GM12878 (cell line): ENCODE data around the gene GPR146. TPM values are rescaled to one million over a fixed set of nuclear protein-coding genes. Genes with fewer than 3 reads are reported as not detected.
A peak's percentile ranks its signal among the peaks of the same experiment; 100 is the strongest.

Source experiments
- ATAC-seq: fragments of 200-7000 bp; cut with Tn5 transposase; 3 replicates; pipeline ENCODE4 v1.9.1; 2020; ENCODE audit warnings: mild to moderate bottlenecking, moderate library complexity
- BruUV-seq: library from RNA; stranded (reverse); fragments of 400-500 nt; replicated peaks from 2 replicates; lab custom pipeline; 2021; lab: Mats Ljungman, UMichigan
- CTCF ChIA-PET: fragments of 300-600 bp; sonication (Branson Sonifier 250); formaldehyde crosslinking; extraction: SDS; loops from one replicate; lab custom pipeline; 2021; ENCODE audit warnings: inconsistent platforms; lab: Yijun Ruan, JAX
- POLR2A ChIA-PET: fragments of 350-600 bp; formaldehyde crosslinking; extraction: SDS; loops from one replicate; lab custom pipeline; 2021; ENCODE audit warnings: inconsistent platforms; lab: Charles Lee
- RAD21 ChIA-PET: fragments of 300-600 bp; sonication (Branson Sonifier 250); formaldehyde crosslinking; loops from one replicate; lab custom pipeline; 2023; ENCODE audit warnings: antibody characterized with exemption; ENCODE audit not compliant: unreplicated experiment; lab: Charles Lee
- SMC1A ChIA-PET: fragments of 300-600 bp; sonication (Branson Sonifier 250); formaldehyde crosslinking; loops from one replicate; lab custom pipeline; 2023; ENCODE audit not compliant: unreplicated experiment, uncharacterized antibody; lab: Charles Lee
- DNase-seq: peaks from one replicate; pipeline ENCODE4 v3.0.0-alpha.2; 2011; ENCODE audit warnings: low read depth, low spot score
- FAIRE-seq: peaks from 3 replicates; lab custom pipeline; 2011; peaks lifted over from hg19 to GRCh38; lab: Jason Lieb, UNC
- H2AFZ ChIP-seq: 2 replicates; pipeline ENCODE4 v1.6.0; 2011; ENCODE audit warnings: low read depth, low read length, control low read depth; ENCODE audit not compliant: control insufficient read depth
- H3K27ac ChIP-seq: 2 replicates; pipeline ENCODE4 v1.5.1; 2011; ENCODE audit warnings: control low read depth; ENCODE audit not compliant: control insufficient read depth, insufficient read depth
- H3K27me3 ChIP-seq, 2 experiments: replicated peaks in 1 of 2; 2 replicates each; pipeline versions ENCODE4 v1.6.0 to v1.6.1; 2011; ENCODE audit warnings: low read length in 1 of 2; ENCODE audit not compliant: control insufficient read depth in 2 of 2, insufficient read depth in 2 of 2
- H3K36me3 ChIP-seq, 2 experiments: 2 replicates each; pipeline ENCODE4 v1.5.1; 2011; ENCODE audit warnings: low read length in 1 of 2; ENCODE audit not compliant: control insufficient read depth in 2 of 2, insufficient read depth in 2 of 2
- H3K4me1 ChIP-seq: 2 replicates; pipeline ENCODE4 v1.6.1; 2011; ENCODE audit warnings: mild to moderate bottlenecking, low read length, moderate library complexity, mixed read lengths; ENCODE audit not compliant: control insufficient read depth, insufficient read depth
- H3K4me2 ChIP-seq: 2 replicates; pipeline ENCODE4 v1.6.0; 2011; ENCODE audit warnings: control low read depth; ENCODE audit not compliant: control insufficient read depth, insufficient read depth
- H3K4me3 ChIP-seq: fragments of 200-600 bp; sonication (generic); 2 replicates; pipeline ENCODE4 v1.5.1; 2016
- H3K79me2 ChIP-seq: 2 replicates; pipeline ENCODE4 v1.6.0; 2011; ENCODE audit warnings: low read length; ENCODE audit not compliant: control insufficient read depth, insufficient read depth
- H3K9ac ChIP-seq: 2 replicates; pipeline ENCODE4 v1.8.0; 2011; ENCODE audit warnings: low read length, control low read depth, mixed read lengths; ENCODE audit not compliant: control insufficient read depth, insufficient read depth
- H3K9me3 ChIP-seq: replicated peaks from 3 replicates; pipeline ENCODE4 v1.5.1; 2011; ENCODE audit warnings: mild to moderate bottlenecking, low read length; ENCODE audit not compliant: control insufficient read depth, insufficient read depth
- H4K20me1 ChIP-seq: 2 replicates; pipeline ENCODE4 v1.6.0; 2011; ENCODE audit not compliant: control insufficient read depth, insufficient read depth
- EED ChIP-seq: sonication (generic); IDR thresholded peaks from 2 replicates; pipeline ENCODE4 v1.6.1; 2016; ENCODE audit warnings: antibody characterized with exemption, low read depth
- JUND ChIP-seq: IDR thresholded peaks from 2 replicates; pipeline ENCODE4 v1.6.1; 2012; ENCODE audit warnings: low read depth, mild to moderate bottlenecking, low read length, improper control_type of control experiment, moderate library complexity
- KLF5 ChIP-seq: fragments of 450-650 bp; IDR thresholded peaks from 2 replicates; pipeline ENCODE4 v1.6.1; 2014; ENCODE audit warnings: mild to moderate bottlenecking; ENCODE audit not compliant: partially characterized antibody
- LARP7 ChIP-seq: fragments of 450-650 bp; IDR thresholded peaks from 2 replicates; pipeline ENCODE4 v1.6.1; 2017; ENCODE audit warnings: mild to moderate bottlenecking
- MEF2B ChIP-seq: fragments of 450-650 bp; IDR thresholded peaks from 2 replicates; pipeline ENCODE4 v1.6.1; 2018; ENCODE audit warnings: mild to moderate bottlenecking, moderate library complexity; ENCODE audit not compliant: partially characterized antibody, poor library complexity, severe bottlenecking
- NFIC ChIP-seq: IDR thresholded peaks from 2 replicates; pipeline ENCODE4 v1.6.1; 2012; ENCODE audit warnings: low read depth, mild to moderate bottlenecking, inconsistent platforms, low read length, moderate library complexity
- PML ChIP-seq: IDR thresholded peaks from 2 replicates; pipeline ENCODE4 v1.6.1; 2012; ENCODE audit warnings: low read length, inconsistent platforms
- POLR2A ChIP-seq: IDR thresholded peaks from 2 replicates; pipeline ENCODE4 v1.6.1; 2011; ENCODE audit warnings: low read depth, mild to moderate bottlenecking, low read length
- POLR2AphosphoS2 ChIP-seq: IDR thresholded peaks from 2 replicates; pipeline ENCODE4 v1.6.1; 2011; ENCODE audit warnings: low read depth, mild to moderate bottlenecking, low read length, improper control_type of control experiment, moderate library complexity
- POLR2AphosphoS5 ChIP-seq: IDR thresholded peaks from 2 replicates; pipeline ENCODE4 v1.6.1; 2011; ENCODE audit warnings: mild to moderate bottlenecking, low read length, inconsistent platforms
- RBBP5 ChIP-seq: fragments of 200-600 bp; sonication (generic); conservative IDR thresholded peaks from 2 replicates; pipeline ENCODE4 v1.6.1; 2016
- SREBF2 ChIP-seq: IDR thresholded peaks from 2 replicates; pipeline ENCODE4 v1.6.1; 2012; ENCODE audit warnings: mild to moderate bottlenecking, low read length
- SUZ12 ChIP-seq: fragments of 200-600 bp; sonication (generic); IDR thresholded peaks from one replicate; pipeline ENCODE4 v1.6.1; 2018; ENCODE audit warnings: antibody characterized with exemption, mild to moderate bottlenecking; ENCODE audit not compliant: unreplicated experiment
- TBL1XR1 ChIP-seq: IDR thresholded peaks from 2 replicates; pipeline ENCODE4 v1.6.1; 2012; ENCODE audit warnings: low read depth, low read length, improper control_type of control experiment
- ZNF207 ChIP-seq: fragments of 450-650 bp; IDR thresholded peaks from 2 replicates; pipeline ENCODE4 v1.6.1; 2014; ENCODE audit warnings: antibody characterized with exemption, mild to moderate bottlenecking, borderline replicate concordance
- WGBS: methylation state at CpG from one replicate; pipeline ENCODE4 v1.1.6; 2016; ENCODE audit warnings: low lambda C conversion rate; ENCODE audit not compliant: insufficient replicate concordance, insufficient coverage; ENCODE audit errors: missing lambda C conversion rate; 5-methylcytosine and 5-hydroxymethylcytosine counted together
- in situ Hi-C: fragments of 300-500 bp; cut with MboI; formaldehyde crosslinking; loops from 9 replicates; pipeline ENCODE4 v1.14.3; 2018; ENCODE audit warnings: mixed read lengths
- intact Hi-C: fragments of 100-400 bp; cut with micrococcal nuclease; formaldehyde crosslinking; loops from one replicate; pipeline ENCODE4 v1.14.2; 2022; ENCODE audit not compliant: unreplicated experiment
- polyA plus RNA-seq, 11 experiments: library from polyadenylated mRNA; depleted of rRNA in 4 of 11; unstranded in 6 of 11; stranded (reverse) in 5 of 11; fragments of >200 nt; fragmentation: Nextera tagmentation in 4 of 11; fragmentation: Illumina TruSeq in 1 of 11; extraction: Ambion mirVana in 4 of 11; extraction: Trizol in 1 of 11; gene quantifications; 1 replicate in 1 of 11; 2 replicates in 10 of 11; pipeline versions ENCODE4 v1.2.1 to v1.2.3, GENCODE V29; 2011 to 2016; ENCODE audit warnings: inconsistent platforms in 2 of 11, missing spikeins in 2 of 11, low read depth in 1 of 11
- total RNA-seq, 4 experiments: library from RNA; depleted of rRNA in 3 of 4; stranded (reverse); fragments of >200 nt in 3 of 4; fragmentation: Illumina TruSeq in 1 of 4; extraction: Trizol in 1 of 4; gene quantifications; 2 replicates each; pipeline versions ENCODE4 v1.2.1 to v1.2.3, GENCODE V29; 2013 to 2021
- TF ChIP-seq, protein P1 (sequence below): fragments of 450-650 bp; IDR thresholded peaks from 2 replicates; pipeline ENCODE4 v1.6.1; 2018; ENCODE audit warnings: borderline replicate concordance, mild to moderate bottlenecking; ENCODE audit not compliant: partially characterized antibody
- TF ChIP-seq, protein P2 (sequence below): fragments of 450-650 bp; IDR thresholded peaks from 2 replicates; pipeline ENCODE4 v1.6.1; 2017; ENCODE audit warnings: low read depth, mild to moderate bottlenecking, moderate library complexity
- TF ChIP-seq, protein P3 (sequence below): fragments of 150-350 bp; IDR thresholded peaks from 2 replicates; pipeline ENCODE4 v1.6.1; 2014; ENCODE audit warnings: mild to moderate bottlenecking, low read depth, low read length
- TF ChIP-seq, protein P4 (sequence below): fragments of 450-650 bp; IDR thresholded peaks from 2 replicates; pipeline ENCODE4 v1.6.1; 2016; ENCODE audit warnings: mild to moderate bottlenecking

The GPR146 gene
- total and polyA plus RNA-seq, 10 of the 15 experiments (the other 5 are each of a cell fraction or from before 2014, with no cell fraction given), result 0.19 to 12.0 (median 0.54) TPM; not detected in 2

DNA sequence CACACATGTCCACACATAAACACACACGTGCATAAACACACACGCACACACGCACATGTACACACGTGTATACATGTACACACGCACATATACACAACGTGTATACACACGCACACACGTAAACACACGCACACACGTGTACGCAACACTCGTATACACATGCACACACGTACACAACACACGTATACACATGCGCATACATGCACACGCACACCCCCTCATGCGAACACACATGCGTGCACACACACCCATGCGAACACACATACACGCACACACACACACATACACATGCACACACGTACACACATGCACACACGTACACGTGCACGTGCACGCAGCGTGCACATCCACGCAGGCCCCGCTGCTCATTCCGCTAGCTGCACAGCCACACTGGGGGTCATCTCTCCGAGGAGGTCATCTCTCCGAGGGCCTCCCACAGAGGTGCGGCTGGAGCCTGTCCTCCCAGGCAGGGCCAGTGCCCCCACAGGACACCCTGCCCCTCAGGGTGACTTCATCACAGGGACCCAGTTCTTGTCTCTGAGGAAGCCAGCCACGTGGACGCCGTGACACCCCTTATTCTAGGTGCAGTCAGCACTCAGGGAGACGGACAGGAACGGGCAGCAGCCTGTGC, 35.5 kb upstream of the GPR146 start:
- ChIA-PET CTCF (no interaction called here), SMC1A (interaction anchor here (0.8 kb wide), 1 partner anchor 15 kb away, joined by 4 read pairs; no protein-coding TSS in a partner anchor)
- BruUV-seq, result no TSS peak
- TF ChIP-seq KLF5, result no peak
- TF ChIP-seq NFIC, result no peak
- TF ChIP-seq RBBP5, result no peak
- no peak for TF ChIP-seq JUND
- peak; percentile 66 for TF ChIP-seq POLR2A
- TF ChIP-seq, protein P1, sequence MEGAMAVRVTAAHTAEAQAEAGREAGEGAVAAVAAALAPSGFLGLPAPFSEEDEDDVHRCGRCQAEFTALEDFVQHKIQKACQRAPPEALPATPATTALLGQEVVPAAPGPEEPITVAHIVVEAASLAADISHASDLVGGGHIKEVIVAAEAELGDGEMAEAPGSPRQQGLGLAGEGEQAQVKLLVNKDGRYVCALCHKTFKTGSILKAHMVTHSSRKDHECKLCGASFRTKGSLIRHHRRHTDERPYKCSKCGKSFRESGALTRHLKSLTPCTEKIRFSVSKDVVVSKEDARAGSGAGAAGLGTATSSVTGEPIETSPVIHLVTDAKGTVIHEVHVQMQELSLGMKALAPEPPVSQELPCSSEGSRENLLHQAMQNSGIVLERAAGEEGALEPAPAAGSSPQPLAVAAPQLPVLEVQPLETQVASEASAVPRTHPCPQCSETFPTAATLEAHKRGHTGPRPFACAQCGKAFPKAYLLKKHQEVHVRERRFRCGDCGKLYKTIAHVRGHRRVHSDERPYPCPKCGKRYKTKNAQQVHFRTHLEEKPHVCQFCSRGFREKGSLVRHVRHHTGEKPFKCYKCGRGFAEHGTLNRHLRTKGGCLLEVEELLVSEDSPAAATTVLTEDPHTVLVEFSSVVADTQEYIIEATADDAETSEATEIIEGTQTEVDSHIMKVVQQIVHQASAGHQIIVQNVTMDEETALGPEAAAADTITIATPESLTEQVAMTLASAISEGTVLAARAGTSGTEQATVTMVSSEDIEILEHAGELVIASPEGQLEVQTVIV, result no peak
- peak; percentile 29; the same call in 1 of the 2 replicates for TF ChIP-seq POLR2AphosphoS5
- TF ChIP-seq ZNF207, result no peak
- TF ChIP-seq MEF2B, result no peak
- TF ChIP-seq PML, result no peak
- TF ChIP-seq SREBF2, result no peak
- no peak for TF ChIP-seq LARP7
- no peak for TF ChIP-seq SUZ12
- TF ChIP-seq, protein P2, sequence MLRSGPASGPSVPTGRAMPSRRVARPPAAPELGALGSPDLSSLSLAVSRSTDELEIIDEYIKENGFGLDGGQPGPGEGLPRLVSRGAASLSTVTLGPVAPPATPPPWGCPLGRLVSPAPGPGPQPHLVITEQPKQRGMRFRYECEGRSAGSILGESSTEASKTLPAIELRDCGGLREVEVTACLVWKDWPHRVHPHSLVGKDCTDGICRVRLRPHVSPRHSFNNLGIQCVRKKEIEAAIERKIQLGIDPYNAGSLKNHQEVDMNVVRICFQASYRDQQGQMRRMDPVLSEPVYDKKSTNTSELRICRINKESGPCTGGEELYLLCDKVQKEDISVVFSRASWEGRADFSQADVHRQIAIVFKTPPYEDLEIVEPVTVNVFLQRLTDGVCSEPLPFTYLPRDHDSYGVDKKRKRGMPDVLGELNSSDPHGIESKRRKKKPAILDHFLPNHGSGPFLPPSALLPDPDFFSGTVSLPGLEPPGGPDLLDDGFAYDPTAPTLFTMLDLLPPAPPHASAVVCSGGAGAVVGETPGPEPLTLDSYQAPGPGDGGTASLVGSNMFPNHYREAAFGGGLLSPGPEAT, result no peak
- TF ChIP-seq, protein P3, sequence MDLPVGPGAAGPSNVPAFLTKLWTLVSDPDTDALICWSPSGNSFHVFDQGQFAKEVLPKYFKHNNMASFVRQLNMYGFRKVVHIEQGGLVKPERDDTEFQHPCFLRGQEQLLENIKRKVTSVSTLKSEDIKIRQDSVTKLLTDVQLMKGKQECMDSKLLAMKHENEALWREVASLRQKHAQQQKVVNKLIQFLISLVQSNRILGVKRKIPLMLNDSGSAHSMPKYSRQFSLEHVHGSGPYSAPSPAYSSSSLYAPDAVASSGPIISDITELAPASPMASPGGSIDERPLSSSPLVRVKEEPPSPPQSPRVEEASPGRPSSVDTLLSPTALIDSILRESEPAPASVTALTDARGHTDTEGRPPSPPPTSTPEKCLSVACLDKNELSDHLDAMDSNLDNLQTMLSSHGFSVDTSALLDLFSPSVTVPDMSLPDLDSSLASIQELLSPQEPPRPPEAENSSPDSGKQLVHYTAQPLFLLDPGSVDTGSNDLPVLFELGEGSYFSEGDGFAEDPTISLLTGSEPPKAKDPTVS, result no peak
- TF ChIP-seq, protein P4, sequence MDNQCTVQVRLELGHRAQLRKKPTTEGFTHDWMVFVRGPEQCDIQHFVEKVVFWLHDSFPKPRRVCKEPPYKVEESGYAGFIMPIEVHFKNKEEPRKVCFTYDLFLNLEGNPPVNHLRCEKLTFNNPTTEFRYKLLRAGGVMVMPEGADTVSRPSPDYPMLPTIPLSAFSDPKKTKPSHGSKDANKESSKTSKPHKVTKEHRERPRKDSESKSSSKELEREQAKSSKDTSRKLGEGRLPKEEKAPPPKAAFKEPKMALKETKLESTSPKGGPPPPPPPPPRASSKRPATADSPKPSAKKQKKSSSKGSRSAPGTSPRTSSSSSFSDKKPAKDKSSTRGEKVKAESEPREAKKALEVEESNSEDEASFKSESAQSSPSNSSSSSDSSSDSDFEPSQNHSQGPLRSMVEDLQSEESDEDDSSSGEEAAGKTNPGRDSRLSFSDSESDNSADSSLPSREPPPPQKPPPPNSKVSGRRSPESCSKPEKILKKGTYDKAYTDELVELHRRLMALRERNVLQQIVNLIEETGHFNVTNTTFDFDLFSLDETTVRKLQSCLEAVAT, result no peak
- no peak for TF ChIP-seq EED
- peak; percentile 61 for TF ChIP-seq POLR2AphosphoS2
- no peak for TF ChIP-seq TBL1XR1

More for the DNA sequence above, 35.5 kb upstream of the GPR146 start:
- Histone ChIP-seq H4K20me1 (no peaks in the 10 kb centered on the region), H3K9ac (no peak overlapping the region), H3K9me3 (no peaks in the 10 kb centered on the region), H2AFZ (no peak overlapping the region), H3K36me3 (peaks cover 4 to 17% of the 10 kb centered on the region in 2 experiments; a peak in 3 of 4 replicates), H3K4me3 (no peak overlapping the region), H3K4me1 (peaks cover 7% of the 10 kb centered on the region; the same call in 1 of the 2 replicates), H3K4me2 (no peak overlapping the region), H3K79me2 (peaks cover 2% of the 10 kb centered on the region; the same call in 1 of the 2 replicates), H3K27ac (no peak overlapping the region), H3K27me3 (no peaks in the 10 kb centered on the region)
- in situ Hi-C loops (no loop called here), intact Hi-C loops (no loop called here)
- FAIRE-seq (no peak), DNase-seq (no peak), ATAC-seq (no peak)
- ChIA-PET POLR2A (interaction anchor here (0.6 kb wide), 1 partner anchor 14 kb away, joined by 3 read pairs; no protein-coding TSS in a partner anchor), RAD21 (no interaction called here)
- 97% methylated on average over 35 of the region's 37 CpGs for WGBS
